K562 (cell line): Measurements from ENCODE around the gene C6orf89. TPM values are rescaled to one million over a fixed set of nuclear protein-coding genes. Genes with fewer than 3 reads are reported as not detected.

Source experiments
- CBX3 ChIP-seq, 2 experiments: IDR thresholded peaks; 1 replicate in 1 of 2; 2 replicates in 1 of 2; pipeline ENCODE4 v1.6.1; 2012; ENCODE audit warnings: inconsistent platforms in 2 of 2, low read length in 2 of 2, borderline replicate concordance in 1 of 2, control low read depth in 1 of 2
- CREB1 ChIP-seq, 2 experiments: sonication (generic) in 1 of 2; formaldehyde crosslinking in 1 of 2; IDR thresholded peaks; 2 replicates each; pipeline versions ENCODE4 v1.6.1 to v1.8.0; 2012 to 2022; ENCODE audit warnings: inconsistent platforms in 1 of 2, mild to moderate bottlenecking in 1 of 2, missing genetic modification reagents in 1 of 2, moderate library complexity in 1 of 2
- CXXC5 ChIP-seq: fragments of 250-450 bp; sonication (Bioruptor Pico); IDR thresholded peaks from 2 replicates; pipeline ENCODE4 v1.8.0; 2022; ENCODE audit warnings: inconsistent platforms, mild to moderate bottlenecking, moderate library complexity
- FOS ChIP-seq: IDR thresholded peaks from 3 replicates; pipeline ENCODE4 v1.6.1; 2011; ENCODE audit not compliant: insufficient read length; ENCODE audit errors: extremely low read depth
- GABPB2 ChIP-seq: fragments of 250-450 bp; sonication (Bioruptor Pico); conservative IDR thresholded peaks from 2 replicates; pipeline ENCODE4 v1.5.1; 2021; ENCODE audit warnings: mild to moderate bottlenecking
- HLTF ChIP-seq: fragments of 450-650 bp; IDR thresholded peaks from 2 replicates; pipeline ENCODE4 v1.6.1; 2016
- ILK ChIP-seq: fragments of 450-650 bp; IDR thresholded peaks from 2 replicates; pipeline ENCODE4 v1.6.1; 2016; ENCODE audit warnings: missing genetic modification characterization, low read depth, mild to moderate bottlenecking, missing compliant biosample characterization, moderate library complexity, borderline replicate concordance
- KLF6 ChIP-seq: fragments of 250-450 bp; sonication (Bioruptor Pico); IDR thresholded peaks from 2 replicates; pipeline ENCODE4 v1.4.0; 2020; ENCODE audit warnings: mild to moderate bottlenecking, moderate library complexity, borderline replicate concordance
- NR1H2 ChIP-seq: sonication (generic); formaldehyde crosslinking; IDR thresholded peaks from 2 replicates; pipeline ENCODE4 v1.4.0; 2020; ENCODE audit warnings: mild to moderate bottlenecking, missing genetic modification reagents
- POLR2B ChIP-seq: fragments of 450-650 bp; IDR thresholded peaks from 2 replicates; pipeline ENCODE4 v1.6.1; 2018; ENCODE audit warnings: low read depth; ENCODE audit not compliant: partially characterized antibody
- PURB ChIP-seq: sonication (generic); formaldehyde crosslinking; IDR thresholded peaks from 2 replicates; pipeline ENCODE4 v1.9.0; 2021; ENCODE audit warnings: low read depth, mild to moderate bottlenecking, missing genetic modification reagents
- RAD21 ChIP-seq, 2 experiments: fragments of 250-450 bp in 1 of 2; fragments of 450-650 bp in 1 of 2; sonication (Bioruptor Pico) in 1 of 2; formaldehyde crosslinking in 1 of 2; IDR thresholded peaks in 1 of 2; conservative IDR thresholded peaks in 1 of 2; 2 replicates each; pipeline versions ENCODE4 v1.4.0 to v1.8.0; 2020 to 2022; ENCODE audit warnings: mild to moderate bottlenecking in 2 of 2, moderate library complexity in 1 of 2
- SOX6 ChIP-seq: fragments of 450-650 bp; IDR thresholded peaks from 2 replicates; pipeline ENCODE4 v1.6.1; 2014; ENCODE audit warnings: mild to moderate bottlenecking
- TAF1 ChIP-seq: IDR thresholded peaks from 2 replicates; pipeline ENCODE4 v1.6.1; 2011; ENCODE audit warnings: mild to moderate bottlenecking, low read length, moderate library complexity; ENCODE audit not compliant: insufficient read depth, control insufficient read depth, severe bottlenecking; ENCODE audit errors: extremely low read depth
- YY1 ChIP-seq, 3 experiments: IDR thresholded peaks; 2 replicates each; pipeline ENCODE4 v1.6.1; 2011; ENCODE audit warnings: low read length in 2 of 3, mild to moderate bottlenecking in 2 of 3, moderate library complexity in 2 of 3, borderline replicate concordance in 1 of 3, control low read depth in 1 of 3, low read depth in 1 of 3; ENCODE audit not compliant: insufficient read depth in 3 of 3, insufficient replicate concordance in 2 of 3, control insufficient read depth in 1 of 3, insufficient read length in 1 of 3; ENCODE audit errors: extremely low read depth in 1 of 3
- ZFPM2 ChIP-seq: fragments of 250-450 bp; sonication (Bioruptor Pico); IDR thresholded peaks from 2 replicates; pipeline ENCODE4 v1.5.1; 2022; ENCODE audit warnings: mild to moderate bottlenecking
- ZNF165 ChIP-seq: fragments of 250-450 bp; sonication (Bioruptor Pico); IDR thresholded peaks from 2 replicates; pipeline ENCODE4 v1.4.0; 2020; ENCODE audit warnings: borderline replicate concordance
- ZNF212 ChIP-seq: fragments of 450-650 bp; formaldehyde crosslinking; IDR thresholded peaks from 2 replicates; pipeline ENCODE4 v1.4.0; 2020; ENCODE audit warnings: mild to moderate bottlenecking
- ZNF561 ChIP-seq: fragments of 450-650 bp; formaldehyde crosslinking; conservative IDR thresholded peaks from 2 replicates; pipeline ENCODE4 v1.4.0; 2020; ENCODE audit warnings: mild to moderate bottlenecking, moderate library complexity
- polyA plus RNA-seq, 8 experiments: library from polyadenylated mRNA; depleted of rRNA in 4 of 8; stranded (reverse) in 5 of 8; unstranded in 3 of 8; fragments of >200 nt; fragmentation: Nextera tagmentation in 2 of 8; fragmentation: Illumina TruSeq in 1 of 8; extraction: Ambion mirVana in 2 of 8; extraction: Trizol in 1 of 8; gene quantifications; 2 replicates each; pipeline versions ENCODE4 v1.2.1 to v1.2.3, GENCODE V29; 2011 to 2014; ENCODE audit warnings: inconsistent platforms in 1 of 8, missing spikeins in 1 of 8
- total RNA-seq, 7 experiments: library from RNA; depleted of rRNA in 6 of 7; stranded (reverse); fragments of >200 nt in 6 of 7; fragmentation: Illumina TruSeq in 2 of 7; extraction: Trizol in 2 of 7; gene quantifications; 2 replicates each; pipeline versions ENCODE4 v1.2.1 to v1.2.3, GENCODE V29; 2011 to 2021; ENCODE audit warnings: low replicate concordance in 1 of 7
- TF ChIP-seq, protein P1 (sequence below): sonication (generic); IDR thresholded peaks from 2 replicates; pipeline ENCODE4 v1.6.1; 2016
- TF ChIP-seq, protein P2 (sequence below): fragments of 450-650 bp; formaldehyde crosslinking; IDR thresholded peaks from 2 replicates; pipeline ENCODE4 v1.4.0; 2020; ENCODE audit warnings: mild to moderate bottlenecking, moderate library complexity
- TF ChIP-seq, protein P3 (sequence below): IDR thresholded peaks from 2 replicates; pipeline ENCODE4 v1.6.1; 2012; ENCODE audit warnings: low read depth, low read length, improper control_type of control experiment, borderline replicate concordance

The C6orf89 gene
- total and polyA plus RNA-seq, 9 of the 15 experiments (the other 6 are each of a cell fraction or from before 2014, with no cell fraction given): 35.2 to 111 (median 58.5) TPM

DNA sequence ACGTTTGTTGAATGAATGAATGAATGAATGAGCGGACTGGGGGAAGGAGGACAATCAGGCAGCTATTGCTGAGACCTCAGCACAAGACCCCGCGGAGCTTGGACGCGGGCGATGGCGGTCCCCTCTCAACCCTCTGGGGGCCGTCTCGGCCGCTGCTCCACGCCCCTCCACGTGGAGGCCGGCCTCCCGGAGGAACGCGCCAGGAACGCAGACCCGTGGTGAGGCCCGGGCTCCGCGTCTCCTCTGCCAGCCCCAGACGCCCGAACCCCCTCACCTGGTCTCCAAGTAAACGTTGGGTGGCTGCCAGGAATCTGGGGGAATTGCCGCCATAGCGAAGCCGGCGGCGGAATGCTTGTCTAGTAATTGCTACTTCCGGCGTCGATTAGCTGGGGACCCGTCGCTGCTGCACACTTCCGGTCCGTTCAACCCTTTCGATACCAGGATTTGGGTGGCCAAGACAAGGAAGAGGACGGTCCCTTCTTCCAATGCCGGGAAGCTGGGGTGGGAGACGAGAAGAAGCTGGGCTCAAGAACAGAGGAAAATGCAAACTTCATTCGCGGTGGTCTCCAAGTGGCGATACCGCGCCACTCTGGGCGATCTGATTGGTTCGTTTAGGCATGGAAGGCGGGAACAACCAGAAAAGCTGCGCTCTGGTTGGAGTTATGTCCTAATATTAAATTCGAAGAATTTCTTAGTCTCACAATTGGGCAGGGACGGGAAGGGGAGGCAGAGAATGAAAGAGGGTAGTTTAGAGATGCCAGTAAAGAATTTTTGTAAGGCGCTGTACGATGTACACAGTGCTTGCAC lies 11.1 kb upstream of the C6orf89 start, which contains the start of gene PPIL1 (continued):
- TF ChIP-seq RAD21 (CRISPR knock-in tag; conservative IDR thresholded peaks at IDR 0.05 in 1 of 2, IDR thresholded peaks at IDR 0.05 in 1 of 2): 0 out of 4 replicates have a peak, but pooled peaks of 1 of the 2 experiments have one; percentile 9
- peak; percentile 94 for TF ChIP-seq CXXC5
- TF ChIP-seq, protein P1, sequence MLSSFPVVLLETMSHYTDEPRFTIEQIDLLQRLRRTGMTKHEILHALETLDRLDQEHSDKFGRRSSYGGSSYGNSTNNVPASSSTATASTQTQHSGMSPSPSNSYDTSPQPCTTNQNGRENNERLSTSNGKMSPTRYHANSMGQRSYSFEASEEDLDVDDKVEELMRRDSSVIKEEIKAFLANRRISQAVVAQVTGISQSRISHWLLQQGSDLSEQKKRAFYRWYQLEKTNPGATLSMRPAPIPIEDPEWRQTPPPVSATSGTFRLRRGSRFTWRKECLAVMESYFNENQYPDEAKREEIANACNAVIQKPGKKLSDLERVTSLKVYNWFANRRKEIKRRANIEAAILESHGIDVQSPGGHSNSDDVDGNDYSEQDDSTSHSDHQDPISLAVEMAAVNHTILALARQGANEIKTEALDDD: peak; percentile 33; the same call in 1 of the 2 replicates
- peak; percentile 74 for TF ChIP-seq FOS
- TF ChIP-seq SOX6: peak; percentile 41; the same call in 1 of the 2 replicates
- TF ChIP-seq PURB: no peak
- TF ChIP-seq, protein P2, sequence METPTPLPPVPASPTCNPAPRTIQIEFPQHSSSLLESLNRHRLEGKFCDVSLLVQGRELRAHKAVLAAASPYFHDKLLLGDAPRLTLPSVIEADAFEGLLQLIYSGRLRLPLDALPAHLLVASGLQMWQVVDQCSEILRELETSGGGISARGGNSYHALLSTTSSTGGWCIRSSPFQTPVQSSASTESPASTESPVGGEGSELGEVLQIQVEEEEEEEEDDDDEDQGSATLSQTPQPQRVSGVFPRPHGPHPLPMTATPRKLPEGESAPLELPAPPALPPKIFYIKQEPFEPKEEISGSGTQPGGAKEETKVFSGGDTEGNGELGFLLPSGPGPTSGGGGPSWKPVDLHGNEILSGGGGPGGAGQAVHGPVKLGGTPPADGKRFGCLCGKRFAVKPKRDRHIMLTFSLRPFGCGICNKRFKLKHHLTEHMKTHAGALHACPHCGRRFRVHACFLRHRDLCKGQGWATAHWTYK (CRISPR knock-in tag): peak; percentile 48; the same call in 1 of the 2 replicates
- TF ChIP-seq GABPB2: 0 out of 2 replicates have a peak, but pooled peaks have one; percentile 32
- peak; percentile 67 to 95 (median 92) for TF ChIP-seq YY1 (IDR thresholded peaks at IDR 0.05; ENCODE audit: borderline replicate concordance in 1 of 3, control insufficient read depth in 1 of 3, extremely low read depth in 1 of 3, insufficient read depth in 3 of 3, insufficient read length in 1 of 3, insufficient replicate concordance in 2 of 3, low read depth in 1 of 3, low read length in 2 of 3)
- peak; percentile 61 for TF ChIP-seq CREB1 (IDR thresholded peaks at IDR 0.05)
- TF ChIP-seq CREB1 (CRISPR knock-in tag; IDR thresholded peaks at IDR 0.05): peak; percentile 66; the same call in 1 of the 2 replicates
- TF ChIP-seq, protein P3, sequence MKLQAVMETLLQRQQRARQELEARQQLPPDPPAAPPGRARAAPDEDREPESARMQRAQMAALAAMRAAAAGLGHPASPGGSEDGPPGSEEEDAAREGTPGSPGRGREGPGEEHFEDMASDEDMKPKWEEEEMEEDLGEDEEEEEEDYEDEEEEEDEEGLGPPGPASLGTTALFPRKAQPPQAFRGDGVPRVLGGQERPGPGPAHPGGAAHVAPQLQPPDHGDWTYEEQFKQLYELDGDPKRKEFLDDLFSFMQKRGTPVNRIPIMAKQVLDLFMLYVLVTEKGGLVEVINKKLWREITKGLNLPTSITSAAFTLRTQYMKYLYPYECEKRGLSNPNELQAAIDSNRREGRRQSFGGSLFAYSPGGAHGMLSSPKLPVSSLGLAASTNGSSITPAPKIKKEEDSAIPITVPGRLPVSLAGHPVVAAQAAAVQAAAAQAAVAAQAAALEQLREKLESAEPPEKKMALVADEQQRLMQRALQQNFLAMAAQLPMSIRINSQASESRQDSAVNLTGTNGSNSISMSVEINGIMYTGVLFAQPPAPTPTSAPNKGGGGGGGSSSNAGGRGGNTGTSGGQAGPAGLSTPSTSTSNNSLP: 0 out of 2 replicates have a peak, but pooled peaks have one; percentile 19
- peak in 1 of 2 experiments; percentile 92; a peak in 2 of 3 replicates for TF ChIP-seq CBX3 (IDR thresholded peaks at IDR 0.05; ENCODE audit: borderline replicate concordance in 1 of 2, low read length in 2 of 2)
- peak; percentile 22; the same call in 1 of the 2 replicates for TF ChIP-seq ZNF212 (CRISPR knock-in tag)
- TF ChIP-seq HLTF: peak; percentile 75; the same call in 1 of the 2 replicates
- TF ChIP-seq POLR2B: peak; percentile 46
- TF ChIP-seq ZFPM2 (CRISPR knock-in tag): no peak
- TF ChIP-seq KLF6 (CRISPR knock-in tag): peak; percentile 75; the same call in 1 of the 2 replicates
- peak; percentile 90 for TF ChIP-seq TAF1
- TF ChIP-seq ILK (tag): no peak
- TF ChIP-seq ZNF165 (CRISPR knock-in tag): no peak
- no peak for TF ChIP-seq ZNF561
- TF ChIP-seq NR1H2 (CRISPR knock-in tag): 0 out of 2 replicates have a peak, but pooled peaks have one; percentile 38
